Body of pancreas (tissue), 4 donors: ENCODE data around the gene BACH2.

ENCODE experiments used
- CTCF ChIP-seq, 7 experiments: fragments of 450-650 bp in 4 of 7; fragments of 200-600 bp in 3 of 7; sonication (generic) in 3 of 7; IDR thresholded peaks; one replicate each; pipeline ENCODE4 v1.5.1; 2016 to 2019; ENCODE audit warnings: antibody characterized with exemption in 7 of 7
- POLR2A ChIP-seq, 3 donors: fragments of 450-650 bp; IDR thresholded peaks; one replicate each; pipeline ENCODE4 v1.6.1; 2016; ENCODE audit warnings: antibody characterized with exemption in 3 of 3, mild to moderate bottlenecking in 2 of 3

GRCh38 chr6:90183587-90184333 lies 112.9 kb downstream of the BACH2 start:
- TF ChIP-seq CTCF (IDR thresholded peaks at IDR 0.05): no peak
- TF ChIP-seq POLR2A (IDR thresholded peaks at IDR 0.05): no peak
